GM12873 (cell line): ENCODE data around the gene DPY19L3.
A peak's percentile ranks its signal among the peaks of the same experiment; 100 is the strongest.

ENCODE experiments used
- CTCF ChIP-seq: IDR thresholded peaks from 2 replicates; pipeline ENCODE4 v1.5.1; 2012; ENCODE audit warnings: low read depth, mild to moderate bottlenecking, moderate library complexity, low read length, control low read depth; ENCODE audit not compliant: insufficient read depth; ENCODE audit errors: missing control alignments

The DPY19L3 gene

GRCh38 chr19:32405431-32406160 lies at the start of gene DPY19L3:
Gene DPY19L3, plus strand, starts transcription at chr19:32405770. Its CDS starts 2,484 bp downstream, at chr19:32408254.
- TF ChIP-seq CTCF, result no peak

GRCh38 chr19:32357720-32358119 lies 47.9 kb upstream of the DPY19L3 start:
- TF ChIP-seq CTCF, result peak; percentile 11

- TF ChIP-seq CTCF, result no peak
Observed at GRCh38 chr19:32358321-32358720, 47.2 kb upstream of the DPY19L3 start.

- TF ChIP-seq CTCF, result no peak
Observed at GRCh38 chr19:32359581-32359980, 46.0 kb upstream of the DPY19L3 start.

GRCh38 chr19:32361574-32362317 lies 43.8 kb upstream of the DPY19L3 start:
- no peak for TF ChIP-seq CTCF

- no peak for TF ChIP-seq CTCF
Observed at GRCh38 chr19:32362318-32362691, 43.3 kb upstream of the DPY19L3 start.

GRCh38 chr19:32363175-32363574 lies 42.4 kb upstream of the DPY19L3 start:
- no peak for TF ChIP-seq CTCF
